MM.1S (cell line): ENCODE data around the gene CELA2A.

Source experiments
- DNase-seq: peaks from one replicate; pipeline ENCODE4 v3.0.0-alpha.2; 2015
- H2AFZ ChIP-seq: fragments of 300-600 bp; sonication (generic); 2 replicates; pipeline ENCODE4 v1.6.0; 2016; ENCODE audit warnings: antibody characterized with exemption, low read length
- H3F3A ChIP-seq: fragments of 300-600 bp; sonication (generic); 2 replicates; pipeline ENCODE4 v1.6.1; 2016; ENCODE audit warnings: mild to moderate bottlenecking, antibody characterized with exemption, low read length, moderate library complexity, mixed read lengths; ENCODE audit not compliant: insufficient read depth
- H3K27ac ChIP-seq: fragments of 300-600 bp; sonication (generic); 2 replicates; pipeline ENCODE4 v1.5.1; 2016; ENCODE audit warnings: mild to moderate bottlenecking, low read length
- H3K27me3 ChIP-seq: fragments of 300-600 bp; sonication (generic); replicated peaks from 2 replicates; pipeline ENCODE4 v1.6.0; 2016; ENCODE audit warnings: low read length; ENCODE audit not compliant: insufficient read depth
- H3K36me3 ChIP-seq: fragments of 300-600 bp; sonication (generic); replicated peaks from 2 replicates; pipeline ENCODE4 v1.6.1; 2016; ENCODE audit warnings: mild to moderate bottlenecking, low read length, mixed read lengths; ENCODE audit not compliant: insufficient read depth
- H3K4me1 ChIP-seq: fragments of 300-600 bp; sonication (generic); 2 replicates; pipeline ENCODE4 v1.6.1; 2016; ENCODE audit warnings: low read length, mixed read lengths
- H3K4me2 ChIP-seq: fragments of 300-600 bp; sonication (generic); 2 replicates; pipeline ENCODE4 v1.6.0; 2016; ENCODE audit warnings: low read depth, low read length
- H3K4me3 ChIP-seq: fragments of 300-600 bp; sonication (generic); 2 replicates; pipeline ENCODE4 v1.5.1; 2016; ENCODE audit warnings: low read length, mixed read lengths
- H3K79me2 ChIP-seq: fragments of 300-600 bp; sonication (generic); 2 replicates; pipeline ENCODE4 v1.6.1; 2016; ENCODE audit warnings: mixed run types, low read length, mixed read lengths
- H3K9ac ChIP-seq: fragments of 300-600 bp; sonication (generic); 2 replicates; pipeline ENCODE4 v1.6.1; 2016; ENCODE audit warnings: low read length, mixed read lengths
- H3K9me2 ChIP-seq: fragments of 300-600 bp; sonication (generic); replicated peaks from 2 replicates; pipeline ENCODE4 v1.6.1; 2016; ENCODE audit warnings: mild to moderate bottlenecking, low read length, mixed read lengths; ENCODE audit not compliant: insufficient read depth
- H3K9me3 ChIP-seq: fragments of 300-600 bp; sonication (generic); replicated peaks from 2 replicates; pipeline ENCODE4 v1.6.1; 2016; ENCODE audit warnings: mild to moderate bottlenecking, low read length, mixed read lengths; ENCODE audit not compliant: insufficient read depth
- H4K20me1 ChIP-seq: fragments of 300-600 bp; sonication (generic); 2 replicates; pipeline ENCODE4 v1.6.1; 2016; ENCODE audit warnings: mild to moderate bottlenecking, low read length, moderate library complexity, mixed read lengths; ENCODE audit not compliant: insufficient read depth
- EZH2 ChIP-seq: fragments of 300-600 bp; sonication (generic); optimal IDR thresholded peaks from 2 replicates; pipeline ENCODE3; 2017; ENCODE audit warnings: low read depth, mild to moderate bottlenecking, antibody characterized with exemption, low read length, mixed read lengths
- EZH2phosphoT487 ChIP-seq: fragments of 300-600 bp; sonication (generic); IDR thresholded peaks from 2 replicates; pipeline ENCODE4 v1.6.1; 2018; ENCODE audit warnings: antibody characterized with exemption, low read length
- TF ChIP-seq, protein P1 (sequence below): fragments of 300-600 bp; sonication (generic); IDR thresholded peaks from 2 replicates; pipeline ENCODE4 v1.5.1; 2016; ENCODE audit warnings: antibody characterized with exemption, low read length, mixed read lengths

CELA2A gene

DNA sequence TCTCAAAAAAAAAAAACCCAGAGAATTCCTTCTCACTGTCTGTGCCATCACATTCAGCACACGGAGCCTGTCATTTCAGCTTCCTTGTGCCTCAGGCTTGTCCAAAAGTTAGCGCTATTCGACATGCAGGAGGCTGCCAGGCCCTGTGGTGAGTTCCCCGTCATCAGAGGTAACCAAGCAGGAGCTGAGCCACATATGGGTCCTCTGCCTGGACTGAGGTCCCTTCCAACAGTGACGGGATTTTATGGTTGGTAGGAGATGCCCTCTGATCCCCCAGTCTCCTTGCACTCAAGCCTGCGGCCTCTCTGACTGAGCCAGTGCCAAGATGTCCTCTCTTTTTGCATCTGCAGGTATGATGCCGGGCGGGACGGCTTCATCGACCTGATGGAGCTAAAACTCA lies 31.0 kb upstream of the CELA2A start:
- H4K20me1 ChIP-seq, result no peaks in the 10 kb centered on the region
- no peaks in the 10 kb centered on the region for H3K9me2 ChIP-seq
- H3K27me3 ChIP-seq, result no peaks in the 10 kb centered on the region
- TF ChIP-seq, protein P1, sequence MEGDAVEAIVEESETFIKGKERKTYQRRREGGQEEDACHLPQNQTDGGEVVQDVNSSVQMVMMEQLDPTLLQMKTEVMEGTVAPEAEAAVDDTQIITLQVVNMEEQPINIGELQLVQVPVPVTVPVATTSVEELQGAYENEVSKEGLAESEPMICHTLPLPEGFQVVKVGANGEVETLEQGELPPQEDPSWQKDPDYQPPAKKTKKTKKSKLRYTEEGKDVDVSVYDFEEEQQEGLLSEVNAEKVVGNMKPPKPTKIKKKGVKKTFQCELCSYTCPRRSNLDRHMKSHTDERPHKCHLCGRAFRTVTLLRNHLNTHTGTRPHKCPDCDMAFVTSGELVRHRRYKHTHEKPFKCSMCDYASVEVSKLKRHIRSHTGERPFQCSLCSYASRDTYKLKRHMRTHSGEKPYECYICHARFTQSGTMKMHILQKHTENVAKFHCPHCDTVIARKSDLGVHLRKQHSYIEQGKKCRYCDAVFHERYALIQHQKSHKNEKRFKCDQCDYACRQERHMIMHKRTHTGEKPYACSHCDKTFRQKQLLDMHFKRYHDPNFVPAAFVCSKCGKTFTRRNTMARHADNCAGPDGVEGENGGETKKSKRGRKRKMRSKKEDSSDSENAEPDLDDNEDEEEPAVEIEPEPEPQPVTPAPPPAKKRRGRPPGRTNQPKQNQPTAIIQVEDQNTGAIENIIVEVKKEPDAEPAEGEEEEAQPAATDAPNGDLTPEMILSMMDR, result no peak
- TF ChIP-seq EZH2phosphoT487 (no peak), EZH2 (no peak)
- H3K9me3 ChIP-seq, result no peaks in the 10 kb centered on the region
- H3K79me2 ChIP-seq, result 0 out of 2 replicates have a peak, but pooled peaks cover 7% of the 10 kb centered on the region
- H2AFZ ChIP-seq, result no peak overlapping the region
- H3K4me2 ChIP-seq, result no peak overlapping the region
- H3F3A ChIP-seq, result no peaks in the 10 kb centered on the region
- H3K9ac ChIP-seq, result no peak overlapping the region
- H3K36me3 ChIP-seq, result no peaks in the 10 kb centered on the region
- no peak overlapping the region for H3K4me3 ChIP-seq
- no peaks in the 10 kb centered on the region for H3K4me1 ChIP-seq
- no peak for DNase-seq
- no peak overlapping the region for H3K27ac ChIP-seq

DNA sequence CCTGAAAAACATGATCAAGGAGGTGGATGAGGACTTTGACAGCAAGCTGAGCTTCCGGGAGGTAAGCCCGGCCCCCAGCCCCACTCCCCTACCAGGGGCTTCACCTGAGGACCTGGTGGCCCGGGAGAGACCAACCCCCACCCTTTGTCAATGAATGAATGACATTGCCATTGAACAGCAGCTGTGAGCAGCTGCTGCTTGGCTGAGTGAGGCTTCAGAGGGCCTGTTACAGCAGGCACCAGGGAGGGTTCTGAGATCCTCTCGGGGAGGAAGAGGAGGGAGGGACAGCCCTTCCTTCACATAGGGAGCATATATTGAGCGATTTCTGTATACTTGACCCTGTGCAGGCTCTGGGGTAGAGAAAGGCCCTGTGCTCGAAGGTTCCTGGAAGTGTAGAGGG lies 30.6 kb upstream of the CELA2A start:
- no peaks in the 10 kb centered on the region for H3K9me2 ChIP-seq
- TF ChIP-seq EZH2, result no peak
- no peak for TF ChIP-seq EZH2phosphoT487
- TF ChIP-seq, protein P1, result no peak

DNA sequence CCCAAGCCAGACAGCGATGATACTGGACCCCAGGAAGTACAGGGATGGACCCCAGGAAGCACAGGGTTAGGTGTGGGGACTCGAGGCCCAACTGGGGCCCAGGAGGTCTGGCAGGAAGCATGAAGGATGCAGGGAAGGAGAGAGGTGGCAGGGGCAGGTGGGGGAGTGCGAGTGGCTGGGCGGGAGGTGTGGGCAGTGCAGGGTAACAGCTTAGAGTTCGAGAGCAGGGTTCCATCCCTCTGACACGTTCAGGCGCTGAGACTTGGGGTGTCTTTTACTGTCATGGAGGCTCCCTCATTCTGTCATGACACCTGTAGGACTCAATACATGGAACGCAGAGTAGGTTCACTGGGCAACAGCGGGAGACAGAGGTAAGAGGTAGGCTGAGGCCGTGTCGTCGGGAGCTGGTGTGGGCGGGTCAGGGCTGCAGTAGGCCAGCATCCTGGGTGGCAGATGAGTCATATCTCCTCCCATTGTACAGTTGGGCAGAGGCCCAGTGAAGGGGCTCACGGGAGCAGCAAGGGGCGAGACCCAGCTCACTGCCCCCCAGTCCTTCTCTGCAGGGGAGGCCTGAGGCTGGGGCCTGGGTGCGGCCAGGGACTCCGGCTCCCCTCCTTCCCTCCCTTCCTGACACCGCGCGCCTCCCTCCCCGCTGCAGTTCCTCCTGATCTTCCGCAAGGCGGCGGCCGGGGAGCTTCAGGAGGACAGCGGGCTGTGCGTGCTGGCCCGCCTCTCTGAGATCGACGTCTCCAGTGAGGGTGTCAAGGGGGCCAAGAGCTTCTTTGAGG lies 29.8 kb upstream of the CELA2A start:
- no peak overlapping the region for H3K9ac ChIP-seq
- no peaks in the 10 kb centered on the region for H3K79me2 ChIP-seq
- no peaks in the 10 kb centered on the region for H3K36me3 ChIP-seq
- TF ChIP-seq, protein P1, result no peak
- TF ChIP-seq EZH2, result no peak
- TF ChIP-seq EZH2phosphoT487, result no peak
- no peaks in the 10 kb centered on the region for H3K9me2 ChIP-seq
- H3K27me3 ChIP-seq, result no peaks in the 10 kb centered on the region
- no peak overlapping the region for H2AFZ ChIP-seq
- no peaks in the 10 kb centered on the region for H3K9me3 ChIP-seq
- H4K20me1 ChIP-seq, result no peaks in the 10 kb centered on the region
- no peak overlapping the region for H3K4me2 ChIP-seq
- no peak for DNase-seq
- H3K27ac ChIP-seq, result no peak overlapping the region
- no peaks in the 10 kb centered on the region for H3K4me1 ChIP-seq
- H3F3A ChIP-seq, result no peaks in the 10 kb centered on the region
- H3K4me3 ChIP-seq, result no peak overlapping the region

More for the DNA sequence above, 30.6 kb upstream of the CELA2A start:
- Histone ChIP-seq H3K27me3 (no peaks in the 10 kb centered on the region), H3K9ac (no peak overlapping the region), H3K9me3 (no peaks in the 10 kb centered on the region), H4K20me1 (no peaks in the 10 kb centered on the region), H3K4me1 (no peaks in the 10 kb centered on the region), H3K4me2 (no peak overlapping the region), H3K79me2 (0 out of 2 replicates have a peak, but pooled peaks cover 4% of the 10 kb centered on the region), H3K36me3 (no peaks in the 10 kb centered on the region), H3K27ac (no peak overlapping the region), H2AFZ (no peak overlapping the region), H3K4me3 (no peak overlapping the region), H3F3A (no peaks in the 10 kb centered on the region)
- DNase-seq, result no peak
